Activated naive CD4-positive, alpha-beta T cell treated with anti-CD3 and anti-CD28 coated beads, Interleukin-2, amount 50 U/mL, for 72 hours (primary cell): Measurements from ENCODE around the gene CD300H. TPM values are rescaled to one million over a fixed set of nuclear protein-coding genes. Genes with fewer than 3 reads are reported as not detected.

ENCODE experiments used
- ATAC-seq, 2 donors: fragments of 150-1000 bp; cut with Tn5 transposase; 2 replicates each; pipeline ENCODE4 v1.10.0; 2021; ENCODE audit warnings: mild to moderate bottlenecking in 2 of 2, moderate library complexity in 2 of 2
- DNase-seq, 2 donors: peaks; one replicate each; pipeline ENCODE4 v3.0.0; 2021 to 2022; ENCODE audit warnings: low spot score in 2 of 2
- H3K27ac Mint-ChIP-seq, 2 donors: one replicate each; pipeline ENCODE4 v1.8.0; 2022; ENCODE audit warnings: mild to moderate bottlenecking in 2 of 2, mixed read lengths in 2 of 2
- H3K36me3 Mint-ChIP-seq, 2 donors: one replicate each; pipeline ENCODE4 v1.8.0; 2022; ENCODE audit warnings: mixed read lengths in 2 of 2
- H3K9me3 Mint-ChIP-seq, 2 donors: one replicate each; pipeline ENCODE4 v1.8.0; 2022; ENCODE audit warnings: mixed read lengths in 2 of 2
- total RNA-seq, 2 donors: library from RNA; stranded (reverse); gene quantifications; one replicate each; pipeline ENCODE4 v1.2.3, GENCODE V29; 2022

CD300H gene
- total RNA-seq, 2 donors from 2014 or later: not detected

DNA sequence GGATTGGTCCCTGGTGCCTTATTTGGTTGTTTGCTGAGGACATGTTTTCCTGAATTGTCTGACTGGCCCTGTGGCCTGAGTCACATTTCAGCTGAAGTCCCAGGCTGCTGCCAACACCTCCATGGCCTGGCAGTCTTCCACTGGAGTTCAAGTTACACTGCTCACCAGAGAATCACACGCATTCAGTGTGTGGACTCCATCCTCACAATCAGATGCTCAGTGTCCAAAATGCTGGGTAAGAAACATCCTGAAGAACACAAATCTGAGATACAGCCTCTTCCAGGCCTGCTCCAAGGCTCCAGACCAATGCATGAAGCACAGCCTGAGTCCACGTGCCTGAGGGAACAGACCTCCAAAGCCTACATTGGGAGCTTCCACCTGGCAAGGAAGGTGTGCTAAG lies 55.3 kb downstream of the CD300H start:
- H3K36me3 Mint-ChIP-seq: peaks cover 11 to 13% of the 10 kb centered on the region in 2 donors
- peak overlapping the region; percentile 67 to 87 for H3K27ac Mint-ChIP-seq
- DNase-seq (no peak), ATAC-seq (no peak)
- peaks cover 11 to 12% of the 10 kb centered on the region in 2 donors for H3K9me3 Mint-ChIP-seq

Other genes starting within 250 kb of the CD300H start
- under 1 TPM in 1 of 2 donors, not detected in 1; 0.08 TPM for gene KIF19, start 241.3 kb downstream of the CD300H start, total RNA-seq
- not detected for gene BTBD17, start 205.6 kb downstream of the CD300H start, total RNA-seq
- not detected for gene GPR142, start 200.0 kb downstream of the CD300H start, total RNA-seq
- 1 to 10 TPM in 1 of 2 donors, not detected in 1; 2.3 TPM for gene GPRC5C, start 135.4 kb downstream of the CD300H start, total RNA-seq
- gene CD300A, start 100.9 kb downstream of the CD300H start, total RNA-seq: 1 to 10 TPM in 1 of 2 donors, under 1 TPM in 1; 0.46 to 4.0 TPM
- gene CD300LB, start 36.0 kb downstream of the CD300H start, total RNA-seq: not detected
- gene CD300C, start 21.4 kb downstream of the CD300H start, total RNA-seq: under 1 TPM in 1 of 2 donors, not detected in 1; 0.25 TPM
- gene CD300LD, start 24.8 kb upstream of the CD300H start, total RNA-seq: not detected
- gene CD300E, start 56.2 kb upstream of the CD300H start, total RNA-seq: not detected
- not detected for gene CD300LF, start 145.4 kb upstream of the CD300H start, total RNA-seq
- gene RAB37, start 169.7 kb upstream of the CD300H start, total RNA-seq: 1 to 10 TPM; 3.4 to 4.0 TPM
- gene NHERF1, start 181.1 kb upstream of the CD300H start, total RNA-seq: 100 to 1,000 TPM in 1 of 2 donors, 10 to 100 TPM in 1; 59.0 to 114 TPM
- 10 to 100 TPM; 38.2 to 57.2 TPM for gene NAT9, start 208.8 kb upstream of the CD300H start, total RNA-seq